Bronchial epithelial cell (primary cell): Measurements from ENCODE around the gene TBXA2R. TPM values are rescaled to one million over a fixed set of nuclear protein-coding genes. Genes with fewer than 3 reads are reported as not detected.

ENCODE experiments used
- DNase-seq: peaks from one replicate; pipeline ENCODE4 v3.0.0-alpha.2; 2010; ENCODE audit warnings: low read depth
- FAIRE-seq: peaks from 2 replicates; lab custom pipeline; 2011; peaks lifted over from hg19 to GRCh38; lab: Jason Lieb, UNC
- H3K27me3 ChIP-seq: 2 replicates; pipeline ENCODE4 v1.5.1; 2011; ENCODE audit warnings: low read length; ENCODE audit not compliant: control insufficient read depth, insufficient read depth
- H3K36me3 ChIP-seq: 2 replicates; pipeline ENCODE4 v1.5.1; 2011; ENCODE audit warnings: low read length; ENCODE audit not compliant: control insufficient read depth, insufficient read depth
- H3K4me3 ChIP-seq: 2 replicates; pipeline ENCODE4 v1.5.1; 2011; ENCODE audit warnings: mild to moderate bottlenecking, low read depth, low read length, control low read depth
- total RNA-seq: library from RNA; depleted of rRNA; stranded (reverse); fragments of >200 nt; gene quantifications from 2 replicates; pipeline ENCODE4 v1.2.1, GENCODE V29; 2014
- TF ChIP-seq, protein P1 (sequence below): IDR thresholded peaks from 2 replicates; pipeline ENCODE4 v1.5.1; 2011; ENCODE audit warnings: mild to moderate bottlenecking, moderate library complexity, low read length, control low read depth, inconsistent platforms; ENCODE audit not compliant: insufficient read depth, severe bottlenecking

Gene TBXA2R
- total RNA-seq, 1 donor from 2014 or later = not detected

DNA sequence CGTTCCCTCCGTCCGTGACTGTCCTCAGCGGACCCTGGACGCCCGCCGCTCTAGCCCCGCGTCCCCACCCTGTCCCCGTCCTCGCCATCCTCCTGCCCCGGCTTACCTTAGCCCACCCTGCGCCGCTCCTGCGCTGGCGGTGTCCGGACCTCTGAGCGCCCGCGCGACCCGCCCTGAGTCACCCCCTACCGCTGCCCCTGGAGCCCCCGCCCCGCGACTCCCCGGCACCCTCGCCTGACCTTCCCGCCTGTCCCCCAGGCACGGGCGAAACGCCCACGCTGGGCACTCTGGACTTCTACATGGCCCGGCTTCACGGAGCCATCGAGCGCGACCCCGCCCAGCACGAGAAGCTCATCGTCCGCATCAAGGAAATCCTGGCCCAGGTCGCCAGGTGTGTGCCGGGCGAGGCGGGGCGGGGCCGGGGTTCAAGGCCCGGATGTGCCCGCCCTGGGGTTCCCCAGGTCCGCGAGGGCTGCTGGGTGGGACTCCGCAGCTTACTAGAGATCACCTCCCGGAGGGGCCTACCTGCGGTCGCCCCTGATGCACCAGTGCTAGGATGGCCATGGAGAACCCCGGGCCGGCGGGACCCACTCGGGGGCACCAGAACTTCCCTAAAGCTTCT lies 28.8 kb downstream of the TBXA2R start:
- Histone ChIP-seq H3K36me3 (peaks cover 8% of the 10 kb centered on the region), H3K4me3 (no peak overlapping the region), H3K27me3 (no peaks in the 10 kb centered on the region)
- DNase-seq (no peak), FAIRE-seq (no peak)
- TF ChIP-seq, protein P1, sequence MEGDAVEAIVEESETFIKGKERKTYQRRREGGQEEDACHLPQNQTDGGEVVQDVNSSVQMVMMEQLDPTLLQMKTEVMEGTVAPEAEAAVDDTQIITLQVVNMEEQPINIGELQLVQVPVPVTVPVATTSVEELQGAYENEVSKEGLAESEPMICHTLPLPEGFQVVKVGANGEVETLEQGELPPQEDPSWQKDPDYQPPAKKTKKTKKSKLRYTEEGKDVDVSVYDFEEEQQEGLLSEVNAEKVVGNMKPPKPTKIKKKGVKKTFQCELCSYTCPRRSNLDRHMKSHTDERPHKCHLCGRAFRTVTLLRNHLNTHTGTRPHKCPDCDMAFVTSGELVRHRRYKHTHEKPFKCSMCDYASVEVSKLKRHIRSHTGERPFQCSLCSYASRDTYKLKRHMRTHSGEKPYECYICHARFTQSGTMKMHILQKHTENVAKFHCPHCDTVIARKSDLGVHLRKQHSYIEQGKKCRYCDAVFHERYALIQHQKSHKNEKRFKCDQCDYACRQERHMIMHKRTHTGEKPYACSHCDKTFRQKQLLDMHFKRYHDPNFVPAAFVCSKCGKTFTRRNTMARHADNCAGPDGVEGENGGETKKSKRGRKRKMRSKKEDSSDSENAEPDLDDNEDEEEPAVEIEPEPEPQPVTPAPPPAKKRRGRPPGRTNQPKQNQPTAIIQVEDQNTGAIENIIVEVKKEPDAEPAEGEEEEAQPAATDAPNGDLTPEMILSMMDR = no peak

DNA sequence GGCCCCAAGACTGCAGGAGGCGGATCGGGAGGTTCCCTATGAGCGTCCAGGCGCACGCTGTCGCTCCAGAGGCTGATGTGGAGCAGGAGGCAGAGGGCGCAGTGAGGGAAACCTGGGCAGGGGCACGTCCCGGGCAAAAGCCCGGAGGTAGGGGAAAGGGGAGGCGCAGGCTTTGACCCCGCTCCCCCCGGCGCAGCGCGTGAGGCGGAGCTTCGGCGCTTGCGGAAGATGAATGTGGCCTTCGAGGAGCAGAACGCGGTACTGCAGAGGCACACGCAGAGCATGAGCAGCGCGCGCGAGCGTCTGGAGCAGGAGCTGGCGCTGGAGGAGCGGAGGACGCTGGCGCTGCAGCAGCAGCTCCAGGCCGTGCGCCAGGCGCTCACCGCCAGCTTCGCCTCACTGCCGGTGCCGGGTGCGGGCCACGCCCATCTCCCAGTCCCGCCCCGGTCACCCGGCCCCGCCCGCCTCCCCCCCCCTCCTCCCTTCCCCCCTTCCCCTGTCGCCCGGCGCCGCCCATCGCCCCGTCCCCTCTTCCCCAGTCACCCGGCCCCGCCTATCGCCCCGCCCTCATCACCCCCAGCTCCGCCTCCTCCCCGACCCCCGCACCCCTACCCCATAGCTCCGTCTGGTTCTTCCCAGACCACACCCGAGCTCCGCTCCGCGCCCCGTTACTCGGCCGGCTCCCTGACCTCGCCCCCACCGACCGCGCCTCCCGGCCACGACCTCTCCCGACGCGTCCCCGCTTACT lies 29.8 kb downstream of the TBXA2R start:
- Histone ChIP-seq H3K4me3 (peak overlapping the region; percentile 10), H3K27me3 (no peaks in the 10 kb centered on the region), H3K36me3 (peaks cover 8% of the 10 kb centered on the region)
- TF ChIP-seq, protein P1 = no peak
- FAIRE-seq = no peak
- no peak for DNase-seq

DNA sequence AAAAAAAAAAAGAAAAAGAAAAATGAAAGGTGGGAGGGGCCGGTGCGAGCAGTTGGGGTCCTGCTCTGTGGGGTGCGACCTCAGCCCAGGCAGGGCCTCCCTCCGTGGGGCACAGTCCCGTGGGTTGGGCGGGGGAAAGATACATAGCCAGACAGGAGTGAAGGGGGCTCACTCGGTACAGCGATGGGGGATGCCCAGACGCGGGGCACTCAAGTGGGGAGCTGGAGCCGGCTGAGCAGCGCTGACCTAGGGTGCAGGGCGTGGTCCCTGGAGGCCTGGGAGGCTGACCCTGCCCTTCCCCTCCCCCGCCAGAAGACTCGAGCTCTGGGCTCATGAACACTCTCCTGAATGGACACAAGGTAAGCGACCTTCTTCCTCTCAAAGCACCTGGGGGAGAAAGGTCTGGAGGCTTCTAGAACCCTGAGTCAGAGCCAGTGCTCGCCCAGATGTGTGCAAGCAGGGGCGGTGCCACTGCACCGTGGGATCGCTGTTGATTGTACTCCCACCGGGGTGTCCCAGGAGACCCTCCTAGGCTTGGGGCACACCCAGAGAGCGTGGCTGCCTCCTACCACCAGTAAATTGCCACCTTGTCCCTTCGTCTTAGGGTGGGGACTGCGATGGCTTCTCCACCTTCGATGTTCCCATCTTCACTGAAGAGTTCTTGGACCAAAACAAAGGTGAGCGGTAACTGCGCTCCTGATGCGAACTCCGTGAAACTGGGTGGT lies 30.6 kb downstream of the TBXA2R start:
- FAIRE-seq (no peak), DNase-seq (no peak)
- TF ChIP-seq, protein P1 = no peak
- no peak overlapping the region for H3K4me3 ChIP-seq
- no peaks in the 10 kb centered on the region for H3K27me3 ChIP-seq
- H3K36me3 ChIP-seq = peaks cover 8% of the 10 kb centered on the region

DNA sequence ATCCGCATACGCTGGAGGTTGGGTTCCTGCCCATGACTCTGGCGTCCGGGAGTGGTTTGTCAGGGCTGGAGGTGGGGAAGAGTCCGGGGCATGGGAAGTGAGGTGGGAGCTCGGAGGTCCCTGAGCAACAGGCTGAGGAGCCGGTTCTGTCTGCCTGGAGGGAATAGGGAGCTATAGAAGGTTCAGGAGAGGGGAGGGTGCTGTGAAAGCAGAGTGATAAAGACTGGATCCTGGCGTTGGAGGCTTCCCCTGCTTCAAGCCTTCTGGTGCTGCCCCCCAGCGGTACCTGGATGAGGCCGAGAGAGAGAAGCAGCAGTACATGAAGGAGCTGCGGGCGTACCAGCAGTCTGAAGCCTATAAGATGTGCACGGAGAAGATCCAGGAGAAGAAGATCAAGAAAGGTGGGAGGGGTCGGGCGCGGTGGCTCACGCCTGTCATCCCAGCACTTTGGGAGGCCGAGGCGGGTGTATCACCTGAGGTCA lies 31.4 kb downstream of the TBXA2R start:
- Histone ChIP-seq H3K27me3 (no peaks in the 10 kb centered on the region), H3K4me3 (no peak overlapping the region), H3K36me3 (peaks cover 8% of the 10 kb centered on the region)
- TF ChIP-seq, protein P1 = peak; percentile 33
- no peak for DNase-seq
- no peak for FAIRE-seq

DNA sequence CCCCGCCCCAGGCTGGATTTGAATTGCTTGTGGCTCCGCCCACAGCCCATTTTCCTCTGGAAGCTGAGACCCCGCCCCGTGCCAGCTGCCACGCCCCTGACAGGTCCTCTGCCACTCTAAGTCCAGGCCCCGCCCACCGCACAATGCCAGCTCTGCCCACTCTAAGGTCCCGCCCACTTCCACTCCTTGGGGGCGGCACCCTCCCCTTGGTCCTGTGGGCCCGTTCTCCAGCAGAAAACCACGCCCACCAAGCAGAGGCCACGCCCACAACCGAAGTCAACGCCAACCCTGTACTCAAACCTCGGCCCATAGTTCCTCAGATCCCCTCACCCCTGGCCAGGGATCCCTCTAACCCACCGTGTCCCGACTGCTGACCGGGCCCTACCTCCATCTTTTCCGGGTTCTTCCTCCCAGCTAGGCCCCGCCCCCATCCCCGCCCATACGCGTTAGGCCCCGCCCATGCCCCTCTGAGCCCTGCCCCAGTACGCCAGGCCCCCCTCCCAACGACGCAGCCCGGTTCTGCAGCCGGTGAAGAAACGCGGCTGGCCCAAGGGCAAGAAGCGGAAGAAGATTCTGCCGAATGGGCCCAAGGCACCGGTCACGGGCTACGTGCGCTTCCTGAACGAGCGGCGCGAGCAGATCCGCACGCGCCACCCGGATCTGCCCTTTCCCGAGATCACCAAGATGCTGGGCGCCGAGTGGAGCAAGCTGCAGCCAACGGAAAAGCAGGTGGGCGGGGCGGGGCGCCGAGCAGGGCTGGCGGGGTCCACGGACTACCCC lies 32.6 kb downstream of the TBXA2R start:
- H3K36me3 ChIP-seq = peaks cover 8% of the 10 kb centered on the region
- H3K27me3 ChIP-seq = no peaks in the 10 kb centered on the region
- TF ChIP-seq, protein P1 = no peak
- H3K4me3 ChIP-seq = peak overlapping the region; percentile 92
- FAIRE-seq (no peak), DNase-seq (peak; percentile 90)
